Naive B cell (primary cell): ENCODE results near the gene GABARAPL2. TPM values are rescaled to one million over a fixed set of nuclear protein-coding genes. Genes with fewer than 3 reads are reported as not detected.
"Not testable (repeated sequence)": the region's sequence is repeated elsewhere in the genome, so short reads cannot be mapped to it uniquely, and the experiment has no call there.

ENCODE experiments used
- ATAC-seq, 2 donors: fragments of 150-1000 bp; cut with Tn5 transposase; 2 replicates each; pipeline ENCODE4 v1.10.0; 2021; ENCODE audit warnings: low read depth in 2 of 2, mild to moderate bottlenecking in 2 of 2, moderate library complexity in 2 of 2
- DNase-seq: peaks from one replicate; pipeline ENCODE4 v3.0.0; 2022
- H3K27ac Mint-ChIP-seq, 6 donors: one replicate each; pipeline ENCODE4 v1.8.0; 2020 to 2022; ENCODE audit warnings: mild to moderate bottlenecking in 6 of 6, mixed read lengths in 6 of 6, moderate library complexity in 5 of 6, inconsistent platforms in 2 of 6
- H3K27me3 Mint-ChIP-seq, 3 donors: one replicate each; pipeline ENCODE4 v1.8.0; 2021 to 2022; ENCODE audit warnings: mixed read lengths in 3 of 3, mild to moderate bottlenecking in 1 of 3
- H3K36me3 Mint-ChIP-seq, 2 donors: one replicate each; pipeline ENCODE4 v1.8.0; 2020 to 2022; ENCODE audit warnings: mixed read lengths in 2 of 2, inconsistent platforms in 1 of 2, mild to moderate bottlenecking in 1 of 2
- H3K4me1 Mint-ChIP-seq, 3 donors: one replicate each; pipeline ENCODE4 v1.8.0; 2020 to 2022; ENCODE audit warnings: mixed read lengths in 3 of 3, inconsistent platforms in 1 of 3, mild to moderate bottlenecking in 1 of 3, moderate library complexity in 1 of 3
- H3K4me3 Mint-ChIP-seq, 8 donors: one replicate each; pipeline ENCODE4 v1.8.0; 2020 to 2022; ENCODE audit warnings: mild to moderate bottlenecking in 8 of 8, mixed read lengths in 8 of 8, moderate library complexity in 8 of 8, inconsistent platforms in 2 of 8
- H3K9me3 Mint-ChIP-seq, 7 donors: one replicate each; pipeline ENCODE4 v1.8.0; 2020 to 2022; ENCODE audit warnings: mixed read lengths in 7 of 7, mild to moderate bottlenecking in 5 of 7, inconsistent platforms in 2 of 7, moderate library complexity in 1 of 7
- polyA plus RNA-seq, 6 donors: library from polyadenylated mRNA; unstranded; fragments of 300-500 nt; fragmentation: Illumina TruSeq; gene quantifications; one replicate each; pipeline ENCODE4 v1.2.3, GENCODE V29; 2021; ENCODE audit warnings: low read depth in 6 of 6

GABARAPL2 gene
- polyA plus RNA-seq, 6 donors from 2014 or later: 251 to 332 (median 315) TPM

GRCh38 chr16:75584108-75584507, 17.9 kb downstream of the GABARAPL2 start:
- Mint-ChIP-seq H3K36me3 (peaks cover under 1 to 1% of the 10 kb centered on the region in 2 donors), H3K4me3 (peak overlapping the region in 7 of 8 donors; percentile 29 to 79 (median 62)), H3K27ac (peak overlapping the region; percentile 18 to 97 (median 76)), H3K9me3 (no peaks in the 10 kb centered on the region), H3K27me3 (no peaks in the 10 kb centered on the region), H3K4me1 (peaks cover 22 to 47% (median 23%) of the 10 kb centered on the region in 3 donors)
- DNase-seq (peak; percentile 30), ATAC-seq (peak; percentile 95 to 98)

- H3K27ac Mint-ChIP-seq: peak overlapping the region in 2 of 6 donors; percentile 13 to 69
- no peak for ATAC-seq
- no peaks in the 10 kb centered on the region for H3K27me3 Mint-ChIP-seq
- H3K9me3 Mint-ChIP-seq: no peaks in the 10 kb centered on the region
- no peaks in the 10 kb centered on the region for H3K36me3 Mint-ChIP-seq
- no peak for DNase-seq
- H3K4me1 Mint-ChIP-seq: peaks cover 17 to 26% (median 18%) of the 10 kb centered on the region in 3 donors
- H3K4me3 Mint-ChIP-seq: no peak overlapping the region
These were observed 22.5 kb downstream of the GABARAPL2 start for GRCh38 chr16:75588716-75589115.

GRCh38 chr16:75589306-75589705, 23.1 kb downstream of the GABARAPL2 start:
- H3K27ac Mint-ChIP-seq: no peak overlapping the region
- ATAC-seq: no peak

DNA sequence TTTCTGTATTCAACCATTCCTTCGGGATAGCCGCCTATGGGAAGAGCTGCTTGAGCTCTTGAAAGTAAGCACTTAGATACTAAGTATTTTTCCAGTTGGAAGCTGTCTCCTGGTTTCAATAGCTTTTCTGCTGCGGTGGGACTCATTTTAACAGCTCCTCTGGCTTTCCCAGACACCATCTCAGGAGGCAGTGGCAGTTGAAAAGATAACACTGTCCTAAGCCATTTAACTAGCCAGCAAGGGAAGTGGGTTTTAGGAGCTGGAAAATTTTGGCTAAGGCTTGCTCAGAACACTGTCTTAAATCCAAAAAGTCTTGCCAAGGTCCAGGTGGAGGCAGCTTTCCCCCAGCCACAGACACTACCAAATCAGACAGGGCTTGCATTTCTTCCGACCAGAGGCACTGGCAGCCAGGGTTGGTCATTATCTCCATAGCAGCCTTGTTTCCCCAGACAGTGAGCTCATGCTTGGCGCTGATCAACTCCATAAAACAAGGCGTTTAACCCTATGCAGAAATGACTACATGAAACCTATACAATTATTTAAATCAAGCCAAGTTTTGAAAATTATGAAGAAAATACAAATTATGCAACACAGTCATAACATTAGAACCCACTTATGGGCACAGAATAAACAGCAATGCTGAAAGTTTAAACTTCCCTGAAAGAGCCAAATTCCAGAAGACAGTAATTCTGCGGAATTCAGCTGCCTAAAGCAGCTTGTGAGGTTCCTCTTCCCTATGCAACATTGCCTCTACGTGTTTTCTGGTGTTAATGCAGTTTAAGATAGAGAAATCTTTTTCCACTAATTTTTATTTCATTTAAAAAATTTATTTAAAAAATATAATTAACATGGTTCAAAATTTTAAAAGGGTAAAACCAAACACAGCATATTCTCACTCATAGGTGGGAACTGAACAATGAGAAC, 25.0 kb downstream of the GABARAPL2 start:
- H3K27me3 Mint-ChIP-seq: no peaks in the 10 kb centered on the region
- H3K4me3 Mint-ChIP-seq: no peak overlapping the region

More at GRCh38 chr16:75589306-75589705, 23.1 kb downstream of the GABARAPL2 start:
- DNase-seq: no peak
- peaks cover 0 to 1% of the 10 kb centered on the region in 2 donors for H3K36me3 Mint-ChIP-seq
- H3K9me3 Mint-ChIP-seq: no peaks in the 10 kb centered on the region
- no peaks in the 10 kb centered on the region for H3K27me3 Mint-ChIP-seq
- H3K4me3 Mint-ChIP-seq: no peak overlapping the region
- H3K4me1 Mint-ChIP-seq: peaks cover 13 to 20% (median 13%) of the 10 kb centered on the region in 3 donors

DNA sequence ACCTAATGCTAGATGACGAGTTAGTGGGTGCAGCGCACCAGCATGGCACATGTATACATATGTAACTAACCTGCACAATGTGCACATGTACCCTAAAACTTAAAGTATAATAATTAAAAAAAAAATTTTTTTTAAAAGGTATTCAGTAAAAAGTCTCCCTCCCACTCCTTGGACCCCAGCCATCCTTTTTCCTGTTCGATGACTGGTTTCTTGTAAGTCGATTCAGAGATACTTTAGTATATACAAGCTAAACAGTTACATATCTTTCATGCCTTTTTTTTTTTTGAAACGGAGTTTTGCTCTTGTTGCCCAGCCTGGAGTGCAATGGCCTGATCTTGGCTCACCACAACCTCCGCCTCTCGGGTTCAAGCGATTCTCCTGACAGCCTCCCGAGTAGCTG, 25.7 kb downstream of the GABARAPL2 start:
- H3K36me3 Mint-ChIP-seq, H3K4me3 Mint-ChIP-seq, H3K27me3 Mint-ChIP-seq, DNase-seq, H3K27ac Mint-ChIP-seq, H3K4me1 Mint-ChIP-seq, H3K9me3 Mint-ChIP-seq, ATAC-seq: not testable (repeated sequence)

More for the DNA sequence above, 25.0 kb downstream of the GABARAPL2 start:
- H3K4me1 Mint-ChIP-seq: peaks cover 0 to 1% (median 0%) of the 10 kb centered on the region in 3 donors
- DNase-seq (no peak), ATAC-seq (no peak)
- no peak overlapping the region for H3K27ac Mint-ChIP-seq
- no peaks in the 10 kb centered on the region for H3K9me3 Mint-ChIP-seq
- H3K36me3 Mint-ChIP-seq: peaks cover 0 to 6% of the 10 kb centered on the region in 2 donors

GRCh38 chr16:75593308-75593707, 27.1 kb downstream of the GABARAPL2 start:
- Mint-ChIP-seq H3K9me3 (peaks cover 0 to 5% (median 0%) of the 10 kb centered on the region in 7 donors), H3K4me1 (no peaks in the 10 kb centered on the region), H3K27me3 (no peaks in the 10 kb centered on the region), H3K36me3 (peaks cover 10 to 20% of the 10 kb centered on the region in 2 donors), H3K4me3 (no peak overlapping the region), H3K27ac (peak overlapping the region in 1 of 6 donors; percentile 33)
- no peak for ATAC-seq
- no peak for DNase-seq

DNA sequence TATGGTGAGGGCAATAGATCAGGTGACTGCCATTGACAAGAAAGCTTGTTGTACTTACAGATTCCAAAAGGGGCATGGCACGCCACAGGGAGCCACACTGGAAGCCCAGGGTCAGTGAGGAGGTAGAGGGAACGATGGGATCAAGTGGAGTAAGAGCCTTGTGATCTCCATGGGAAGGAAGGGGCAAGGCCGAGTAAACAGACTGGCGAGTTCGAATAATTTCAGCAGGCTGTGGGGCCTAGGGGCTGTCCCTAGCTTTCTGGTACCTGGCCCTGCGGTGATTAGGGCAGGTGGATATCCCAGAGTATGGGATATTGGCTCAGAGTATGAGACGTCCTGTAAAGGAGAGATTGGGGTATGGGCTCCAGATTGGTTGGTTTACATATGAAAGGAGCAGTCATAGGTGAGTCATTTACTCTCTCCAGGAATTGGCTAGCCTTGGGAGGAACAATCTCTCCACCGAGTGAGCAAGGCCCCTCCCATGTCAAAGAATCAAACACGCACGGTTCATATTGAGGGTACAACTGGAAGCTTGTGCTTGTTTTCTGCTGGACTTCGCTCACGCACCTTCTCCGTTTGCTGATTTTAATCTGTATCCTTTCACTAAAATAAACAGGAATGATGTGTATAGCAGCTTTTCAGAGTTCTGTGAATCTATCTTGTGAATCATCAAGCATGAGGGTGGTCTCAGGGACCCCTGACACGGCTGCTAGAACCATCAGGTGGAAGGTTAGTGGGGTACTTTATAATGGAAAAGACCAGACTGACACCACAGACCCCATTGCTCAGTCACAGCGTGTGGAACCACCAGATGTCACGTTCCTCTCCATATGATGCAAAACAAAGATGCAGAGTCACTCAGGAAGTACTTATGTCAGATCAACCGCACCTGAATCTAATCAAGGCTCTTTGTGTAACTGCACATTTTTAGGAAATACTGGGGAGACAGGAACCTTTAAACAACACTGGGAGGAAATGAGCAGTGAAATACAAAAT, 27.9 kb downstream of the GABARAPL2 start:
- H3K4me3 Mint-ChIP-seq: no peak overlapping the region
- H3K4me1 Mint-ChIP-seq: no peaks in the 10 kb centered on the region
- no peak for DNase-seq
- peaks cover 10 to 20% of the 10 kb centered on the region in 2 donors for H3K36me3 Mint-ChIP-seq
- H3K27me3 Mint-ChIP-seq: no peaks in the 10 kb centered on the region
- H3K9me3 Mint-ChIP-seq: peaks cover 0 to 5% (median 0%) of the 10 kb centered on the region in 7 donors
- no peak for ATAC-seq
- peak overlapping the region in 3 of 6 donors; percentile 66 to 84 (median 73) for H3K27ac Mint-ChIP-seq

GRCh38 chr16:75599452-75600277, 33.5 kb downstream of the GABARAPL2 start:
- H3K9me3 Mint-ChIP-seq: peaks cover 5 to 20% (median 11%) of the 10 kb centered on the region in 7 donors
- H3K27me3 Mint-ChIP-seq: no peaks in the 10 kb centered on the region
- H3K4me1 Mint-ChIP-seq: no peaks in the 10 kb centered on the region
- H3K36me3 Mint-ChIP-seq: peaks cover 28 to 51% of the 10 kb centered on the region in 2 donors
- peak overlapping the region in 1 of 6 donors; percentile 70 for H3K27ac Mint-ChIP-seq
- ATAC-seq: no peak
- no peak overlapping the region for H3K4me3 Mint-ChIP-seq
- no peak for DNase-seq

DNA sequence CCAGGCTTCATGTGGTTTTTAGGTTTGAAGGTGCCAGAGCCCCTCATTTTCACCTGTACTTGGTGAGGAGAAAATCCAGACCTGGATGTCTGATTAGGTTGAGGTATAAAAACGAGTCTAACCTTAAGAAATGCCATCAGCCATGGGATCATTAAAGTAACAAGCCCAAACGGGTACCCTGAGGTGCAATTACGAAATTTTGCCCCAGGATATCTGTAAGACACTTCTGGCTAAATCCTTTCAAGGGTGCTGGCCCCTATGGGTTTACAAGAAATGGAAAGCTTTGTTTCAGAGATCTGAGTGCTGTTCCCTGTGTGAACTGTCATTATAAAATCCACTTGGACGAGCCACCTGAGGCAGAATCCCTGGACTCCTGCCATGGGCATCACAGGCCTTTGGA, 37.1 kb downstream of the GABARAPL2 start:
- ATAC-seq (no peak), DNase-seq (no peak)
- Mint-ChIP-seq H3K4me3 (no peak overlapping the region), H3K4me1 (no peaks in the 10 kb centered on the region), H3K27ac (no peak overlapping the region), H3K36me3 (peaks cover 26 to 45% of the 10 kb centered on the region in 2 donors), H3K9me3 (peaks cover 2 to 15% (median 9%) of the 10 kb centered on the region in 7 donors), H3K27me3 (no peaks in the 10 kb centered on the region)

DNA sequence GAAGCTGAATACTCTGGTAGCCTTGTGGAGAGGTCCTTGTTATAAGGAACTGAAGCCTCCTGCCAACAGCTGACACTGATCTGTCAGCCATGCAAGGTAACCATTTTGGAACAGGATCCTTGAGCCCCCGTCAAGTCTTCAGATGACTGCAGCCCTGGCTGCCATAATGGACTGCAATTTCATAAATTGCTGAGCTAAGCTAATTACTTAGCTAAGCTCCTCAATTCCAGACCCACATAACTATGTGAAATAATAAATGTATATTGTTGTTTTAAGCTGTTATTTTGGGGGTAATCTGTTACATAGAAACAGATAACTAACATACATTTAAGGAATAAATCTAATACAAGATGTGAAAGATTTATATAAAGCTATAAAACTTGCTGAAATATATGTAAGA, 40.3 kb downstream of the GABARAPL2 start:
- DNase-seq (no peak), ATAC-seq (no peak)
- H3K4me3 Mint-ChIP-seq: no peak overlapping the region
- H3K9me3 Mint-ChIP-seq: peaks cover 2 to 15% (median 9%) of the 10 kb centered on the region in 7 donors
- peaks cover 26 to 33% of the 10 kb centered on the region in 2 donors for H3K36me3 Mint-ChIP-seq
- no peaks in the 10 kb centered on the region for H3K4me1 Mint-ChIP-seq
- H3K27me3 Mint-ChIP-seq: no peaks in the 10 kb centered on the region
- no peak overlapping the region for H3K27ac Mint-ChIP-seq

GRCh38 chr16:75614066-75614897, 48.1 kb downstream of the GABARAPL2 start:
- Mint-ChIP-seq H3K36me3 (peaks cover 0 to 13% of the 10 kb centered on the region in 2 donors), H3K27me3 (no peaks in the 10 kb centered on the region), H3K27ac (no peak overlapping the region), H3K4me1 (no peaks in the 10 kb centered on the region), H3K4me3 (no peak overlapping the region), H3K9me3 (no peaks in the 10 kb centered on the region)
- ATAC-seq (no peak), DNase-seq (no peak)

DNA sequence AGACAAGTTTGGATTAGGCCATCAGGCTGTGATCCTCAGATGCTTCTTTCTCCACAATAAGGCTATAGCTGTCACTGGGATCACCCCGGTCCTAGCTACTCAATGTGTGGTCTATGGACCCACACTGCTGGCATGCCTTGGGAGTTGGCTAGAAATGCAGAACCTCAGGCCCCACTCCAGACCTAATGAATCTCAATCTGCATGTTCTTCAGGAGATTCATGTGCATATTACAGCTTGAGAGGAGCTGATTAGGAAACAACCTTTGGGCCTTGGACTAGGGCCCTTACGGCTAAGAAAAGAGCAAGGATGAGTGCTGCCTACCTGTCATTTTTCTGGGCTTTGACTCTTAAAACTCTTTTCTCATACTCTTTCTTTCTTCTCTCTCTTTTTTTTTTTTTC, 49.4 kb downstream of the GABARAPL2 start:
- DNase-seq (no peak), ATAC-seq (no peak)
- Mint-ChIP-seq H3K4me3 (no peak overlapping the region), H3K27ac (no peak overlapping the region), H3K27me3 (no peaks in the 10 kb centered on the region), H3K9me3 (no peaks in the 10 kb centered on the region), H3K4me1 (peaks cover 2 to 7% (median 5%) of the 10 kb centered on the region in 3 donors), H3K36me3 (peaks cover 0 to 13% of the 10 kb centered on the region in 2 donors)
